Suprapubic skin (tissue), 4 donors: ENCODE data around the gene OR1A2. TPM values are rescaled to one million over a fixed set of nuclear protein-coding genes. Genes with fewer than 3 reads are reported as not detected.
"Not testable (repeated sequence)": the region's sequence is repeated elsewhere in the genome, so short reads cannot be mapped to it uniquely, and the experiment has no call there.

Source experiments
- DNase-seq, 2 donors: peaks; one replicate each; pipeline ENCODE4 v3.0.0-alpha.2; 2019; ENCODE audit warnings: low spot score in 2 of 2
- H3K27ac ChIP-seq: fragments of 200-600 bp; sonication (generic); one replicate; pipeline ENCODE4 v1.5.1; 2019
- H3K27me3 ChIP-seq: fragments of 200-600 bp; sonication (generic); one replicate; pipeline ENCODE4 v1.5.1; 2019
- H3K36me3 ChIP-seq: fragments of 200-600 bp; sonication (generic); one replicate; pipeline ENCODE4 v1.5.1; 2019
- H3K4me1 ChIP-seq: fragments of 200-600 bp; sonication (generic); one replicate; pipeline ENCODE4 v1.5.1; 2019
- H3K4me3 ChIP-seq: fragments of 200-600 bp; sonication (generic); one replicate; pipeline ENCODE4 v1.5.1; 2019; ENCODE audit warnings: mild to moderate bottlenecking
- H3K9me3 ChIP-seq: fragments of 200-600 bp; sonication (generic); one replicate; pipeline ENCODE4 v1.5.1; 2019
- CTCF ChIP-seq, 2 donors: fragments of 200-600 bp in 1 of 2; fragments of 450-650 bp in 1 of 2; sonication (generic) in 1 of 2; IDR thresholded peaks; one replicate each; pipeline ENCODE4 v1.5.1; 2016 to 2019; ENCODE audit warnings: antibody characterized with exemption in 2 of 2, mild to moderate bottlenecking in 1 of 2, moderate library complexity in 1 of 2
- EP300 ChIP-seq: sonication (generic); formaldehyde crosslinking; IDR thresholded peaks from one replicate; pipeline ENCODE4 v1.6.1; 2017; ENCODE audit warnings: antibody characterized with exemption
- POLR2A ChIP-seq, 2 donors: fragments of 450-650 bp; IDR thresholded peaks; one replicate each; pipeline ENCODE4 v1.6.1; 2017; ENCODE audit warnings: antibody characterized with exemption in 2 of 2, mild to moderate bottlenecking in 2 of 2, moderate library complexity in 2 of 2
- POLR2AphosphoS5 ChIP-seq, 3 donors: sonication (generic); formaldehyde crosslinking; IDR thresholded peaks; one replicate each; pipeline ENCODE4 v1.6.1; 2017; ENCODE audit warnings: antibody characterized with exemption in 3 of 3
- WGBS: methylation state at CpG from one replicate; pipeline ENCODE4 v1.1.5; 2018; 5-methylcytosine and 5-hydroxymethylcytosine counted together
- total RNA-seq, 4 donors: library from RNA; depleted of rRNA; stranded (reverse); fragments of >200 nt; gene quantifications; one replicate each; pipeline ENCODE4 v1.1.0, GENCODE V29; 2016

OR1A2 gene
- total RNA-seq, 4 donors from 2014 or later: not detected

- TF ChIP-seq CTCF (IDR thresholded peaks at IDR 0.05): no peak
- no peak for TF ChIP-seq EP300
- TF ChIP-seq POLR2AphosphoS5 (IDR thresholded peaks at IDR 0.05): no peak
- TF ChIP-seq POLR2A (IDR thresholded peaks at IDR 0.05): no peak
- WGBS: 72% methylated on average over 3 of the region's 3 CpGs
- no peaks in the 10 kb centered on the region for H3K4me1 ChIP-seq
Observed at GRCh38 chr17:3213001-3213400, 15.7 kb downstream of the OR1A2 start.

GRCh38 chr17:3213587-3213986 lies 16.3 kb downstream of the OR1A2 start:
- H3K27me3 ChIP-seq: no peaks in the 10 kb centered on the region
- no peaks in the 10 kb centered on the region for H3K4me1 ChIP-seq
- peaks cover 3% of the 10 kb centered on the region for H3K9me3 ChIP-seq
- 60% methylated on average over 6 of the region's 6 CpGs for WGBS
- no peak for DNase-seq
- no peak overlapping the region for H3K4me3 ChIP-seq
- TF ChIP-seq POLR2A (IDR thresholded peaks at IDR 0.05) (no peak), POLR2AphosphoS5 (IDR thresholded peaks at IDR 0.05) (no peak), CTCF (IDR thresholded peaks at IDR 0.05) (no peak), EP300 (no peak)
- H3K36me3 ChIP-seq: no peaks in the 10 kb centered on the region
- no peak overlapping the region for H3K27ac ChIP-seq

More at GRCh38 chr17:3213001-3213400, 15.7 kb downstream of the OR1A2 start:
- Histone ChIP-seq H3K36me3 (no peaks in the 10 kb centered on the region), H3K27ac (no peak overlapping the region), H3K4me3 (no peak overlapping the region), H3K27me3 (no peaks in the 10 kb centered on the region), H3K9me3 (no peaks in the 10 kb centered on the region)
- no peak for DNase-seq

DNA sequence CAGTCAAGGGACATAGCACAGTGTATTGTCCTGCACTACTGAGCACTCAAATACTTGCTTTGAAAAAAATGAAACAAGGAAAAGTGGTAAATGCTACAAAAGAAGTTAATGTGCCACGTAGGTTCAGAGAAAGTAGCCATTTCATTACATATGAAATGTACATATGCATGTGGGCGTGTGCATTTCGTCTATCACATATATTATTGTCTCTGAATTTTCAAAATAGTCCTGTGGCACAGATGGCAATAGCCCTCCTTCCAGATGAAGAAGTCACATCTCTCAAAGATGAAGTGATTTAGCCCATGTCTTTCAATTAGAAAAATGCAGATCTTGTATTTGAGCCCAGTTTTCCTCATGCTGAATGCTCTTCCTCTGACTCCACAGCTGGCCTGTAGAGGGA lies 22.7 kb downstream of the OR1A2 start:
- not testable (repeated sequence) for H3K27ac ChIP-seq, H3K4me3 ChIP-seq, DNase-seq, H3K4me1 ChIP-seq, H3K27me3 ChIP-seq, H3K9me3 ChIP-seq, H3K36me3 ChIP-seq
- WGBS: 69% methylated on average over 3 of the region's 3 CpGs

DNA sequence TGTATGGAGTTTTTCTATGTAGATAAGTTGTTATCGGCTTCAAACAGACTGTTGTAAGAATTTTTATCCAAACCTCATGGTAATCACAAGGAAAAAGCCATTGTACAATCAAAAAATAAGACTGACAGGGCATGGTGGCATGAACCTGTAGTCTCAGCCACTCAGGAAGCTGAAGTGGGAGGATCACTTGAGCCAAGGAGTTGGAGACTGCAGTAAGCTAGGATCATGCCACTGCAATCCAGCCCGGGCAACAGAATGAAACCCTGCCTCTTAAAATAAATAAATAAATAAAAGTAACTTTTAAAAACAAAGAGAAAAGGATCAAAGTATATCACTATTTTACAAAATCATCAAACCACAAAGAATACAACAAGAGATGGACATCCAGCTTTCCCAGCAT lies 24.5 kb downstream of the OR1A2 start:
- no peaks in the 10 kb centered on the region for H3K27me3 ChIP-seq
- no peak for TF ChIP-seq POLR2A (IDR thresholded peaks at IDR 0.05)
- no peak for TF ChIP-seq POLR2AphosphoS5 (IDR thresholded peaks at IDR 0.05)
- no peak for TF ChIP-seq CTCF (IDR thresholded peaks at IDR 0.05)
- no peak for TF ChIP-seq EP300
- no peak overlapping the region for H3K4me3 ChIP-seq
- 88% methylated on average over 2 of the region's 2 CpGs for WGBS
- H3K36me3 ChIP-seq: no peaks in the 10 kb centered on the region
- no peak for DNase-seq
- H3K27ac ChIP-seq: no peak overlapping the region
- peaks cover 4% of the 10 kb centered on the region for H3K9me3 ChIP-seq
- no peaks in the 10 kb centered on the region for H3K4me1 ChIP-seq

GRCh38 chr17:3222505-3222904 lies 25.2 kb downstream of the OR1A2 start:
- H3K9me3 ChIP-seq: peaks cover 4% of the 10 kb centered on the region
- H3K4me3 ChIP-seq: no peak overlapping the region
- H3K36me3 ChIP-seq: no peaks in the 10 kb centered on the region
- H3K4me1 ChIP-seq: no peaks in the 10 kb centered on the region
- H3K27ac ChIP-seq: no peak overlapping the region
- DNase-seq: no peak
- H3K27me3 ChIP-seq: no peaks in the 10 kb centered on the region
- 67% methylated on average over 2 of the region's 2 CpGs for WGBS
- TF ChIP-seq CTCF (IDR thresholded peaks at IDR 0.05): no peak
- no peak for TF ChIP-seq POLR2A (IDR thresholded peaks at IDR 0.05)
- no peak for TF ChIP-seq POLR2AphosphoS5 (IDR thresholded peaks at IDR 0.05)
- no peak for TF ChIP-seq EP300

DNA sequence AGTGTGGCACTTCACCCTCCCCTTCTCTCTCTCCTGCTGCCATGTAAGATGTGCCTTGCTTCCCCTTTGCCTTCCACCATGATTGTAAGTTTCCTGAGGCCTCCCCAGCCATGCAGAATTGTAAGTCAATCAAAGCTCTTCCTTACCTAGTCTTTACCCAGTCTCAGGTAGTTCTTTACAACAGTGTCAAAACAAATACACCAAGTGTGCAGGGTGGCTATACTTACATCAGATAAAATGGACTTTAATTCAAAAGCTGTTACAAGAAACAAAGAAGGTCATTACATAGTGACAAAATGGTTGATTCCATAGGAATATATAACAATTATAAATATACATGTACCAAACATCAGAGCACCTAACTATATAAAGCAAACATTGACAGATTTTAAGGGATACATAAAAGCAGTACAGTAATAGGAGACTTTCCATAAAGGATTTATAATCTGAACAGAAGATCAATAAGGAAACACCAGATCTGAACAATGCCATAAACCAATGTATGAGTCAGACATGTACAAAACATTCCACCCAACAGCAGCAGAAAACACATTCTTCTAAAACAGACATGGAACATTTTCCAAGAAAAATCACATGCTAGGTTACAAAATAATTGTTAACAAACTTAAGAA lies 27.5 kb downstream of the OR1A2 start:
- not testable (repeated sequence) for H3K4me1 ChIP-seq, H3K27me3 ChIP-seq, H3K36me3 ChIP-seq, H3K9me3 ChIP-seq, DNase-seq, H3K27ac ChIP-seq, H3K4me3 ChIP-seq

DNA sequence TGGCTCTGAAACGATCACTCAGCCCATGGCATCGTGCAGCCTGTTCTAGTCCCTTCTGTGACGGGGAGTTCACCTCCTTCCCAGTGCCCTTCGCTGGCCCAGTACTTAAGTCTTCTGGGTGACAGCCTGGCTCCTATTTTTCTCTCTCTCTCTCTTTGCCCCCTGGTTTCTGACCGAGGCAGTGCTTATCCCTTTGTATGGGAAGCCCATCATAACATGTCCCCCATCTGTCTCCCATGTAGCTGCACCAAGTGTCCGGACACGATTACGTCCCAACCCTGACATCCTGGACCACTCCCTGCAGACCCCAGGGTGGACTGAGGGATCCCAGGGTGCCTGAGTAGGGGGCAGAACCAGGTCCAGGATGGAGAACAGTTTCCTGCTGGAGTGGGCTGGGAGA lies 35.0 kb downstream of the OR1A2 start:
- H3K9me3 ChIP-seq, H3K4me3 ChIP-seq, H3K27me3 ChIP-seq, DNase-seq, H3K4me1 ChIP-seq, H3K27ac ChIP-seq, H3K36me3 ChIP-seq: not testable (repeated sequence)
- WGBS: 87% methylated on average over 8 of the region's 8 CpGs

- H3K27me3 ChIP-seq, H3K4me1 ChIP-seq, H3K27ac ChIP-seq, H3K4me3 ChIP-seq, H3K36me3 ChIP-seq, DNase-seq, H3K9me3 ChIP-seq: not testable (repeated sequence)
- WGBS: 40% methylated on average over 2 of the region's 2 CpGs
Observed at GRCh38 chr17:3238685-3239084, 41.4 kb downstream of the OR1A2 start.

DNA sequence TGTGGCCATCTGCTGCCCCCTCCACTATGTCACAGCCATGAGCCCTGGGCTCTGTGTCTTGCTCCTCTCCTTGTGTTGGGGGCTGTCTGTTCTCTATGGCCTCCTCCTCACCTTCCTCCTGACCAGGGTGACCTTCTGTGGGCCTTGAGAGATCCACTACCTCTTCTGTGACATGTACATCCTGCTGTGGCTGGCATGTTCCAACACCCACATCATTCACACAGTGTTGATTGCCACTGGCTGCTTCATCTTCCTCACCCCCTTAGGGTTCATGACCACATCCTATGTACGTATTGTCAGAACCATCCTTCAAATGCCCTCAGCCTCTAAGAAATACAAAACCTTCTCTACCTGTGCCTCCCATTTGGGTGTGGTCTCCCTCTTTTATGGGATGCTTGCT lies 43.7 kb downstream of the OR1A2 start:
- H3K27ac ChIP-seq, H3K4me3 ChIP-seq, H3K27me3 ChIP-seq, H3K9me3 ChIP-seq, DNase-seq, H3K36me3 ChIP-seq, H3K4me1 ChIP-seq: not testable (repeated sequence)
- WGBS: 94% methylated on average over 1 of the region's 1 CpG

- 39% methylated on average over 1 of the region's 1 CpG for WGBS
- not testable (repeated sequence) for H3K27me3 ChIP-seq, H3K36me3 ChIP-seq, H3K4me3 ChIP-seq, H3K9me3 ChIP-seq, DNase-seq, H3K27ac ChIP-seq, H3K4me1 ChIP-seq
Observed at GRCh38 chr17:3244841-3245240, 47.5 kb downstream of the OR1A2 start.
